NCI-H1092 (cell line): ENCODE results near the gene FARP1.

Experiments
- DNase-seq: peaks from one replicate; lab custom pipeline; 2025; lab: John Stamatoyannopoulos, UW

FARP1 gene

DNA sequence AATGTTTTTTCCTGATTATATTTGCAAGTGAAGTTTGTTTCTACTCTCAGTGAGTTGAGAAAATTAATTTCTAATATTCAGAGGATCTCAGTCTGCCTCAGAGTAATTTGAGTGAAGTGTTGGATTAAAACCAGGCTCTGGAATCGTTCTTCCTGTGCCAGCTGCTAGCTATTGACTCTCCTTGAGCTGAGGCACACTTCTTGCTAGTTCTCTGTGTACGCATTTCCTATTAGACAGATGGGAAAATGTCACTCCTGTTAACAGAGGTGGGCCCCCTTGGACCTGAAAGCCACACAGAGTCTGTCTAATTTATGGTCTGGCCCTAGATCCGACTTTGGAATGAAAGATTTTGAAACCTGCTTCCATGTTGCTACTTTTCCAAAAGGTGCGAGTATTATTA lies 141.8 kb downstream of the FARP1 start:
- peak; percentile 80 for DNase-seq

DNA sequence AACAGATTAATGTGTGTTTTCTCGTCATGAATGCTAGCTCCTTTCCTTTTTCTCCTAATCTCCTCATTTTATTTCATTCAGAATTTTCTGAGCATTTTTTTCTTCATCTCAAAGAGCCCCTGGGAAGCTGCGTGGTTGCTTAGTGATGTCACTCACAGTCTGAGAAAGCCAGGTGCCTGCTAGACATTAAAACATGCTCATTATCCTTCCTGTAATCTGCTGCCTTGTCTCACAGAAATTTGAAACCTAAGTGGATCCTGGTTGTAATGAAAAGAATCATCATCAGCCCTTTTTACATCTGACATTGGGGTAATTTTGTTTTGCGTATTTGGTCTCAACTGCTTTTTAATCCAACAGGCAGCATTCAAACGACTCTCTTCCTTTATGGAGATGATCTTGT lies 142.4 kb downstream of the FARP1 start:
- peak; percentile 93 for DNase-seq

DNA sequence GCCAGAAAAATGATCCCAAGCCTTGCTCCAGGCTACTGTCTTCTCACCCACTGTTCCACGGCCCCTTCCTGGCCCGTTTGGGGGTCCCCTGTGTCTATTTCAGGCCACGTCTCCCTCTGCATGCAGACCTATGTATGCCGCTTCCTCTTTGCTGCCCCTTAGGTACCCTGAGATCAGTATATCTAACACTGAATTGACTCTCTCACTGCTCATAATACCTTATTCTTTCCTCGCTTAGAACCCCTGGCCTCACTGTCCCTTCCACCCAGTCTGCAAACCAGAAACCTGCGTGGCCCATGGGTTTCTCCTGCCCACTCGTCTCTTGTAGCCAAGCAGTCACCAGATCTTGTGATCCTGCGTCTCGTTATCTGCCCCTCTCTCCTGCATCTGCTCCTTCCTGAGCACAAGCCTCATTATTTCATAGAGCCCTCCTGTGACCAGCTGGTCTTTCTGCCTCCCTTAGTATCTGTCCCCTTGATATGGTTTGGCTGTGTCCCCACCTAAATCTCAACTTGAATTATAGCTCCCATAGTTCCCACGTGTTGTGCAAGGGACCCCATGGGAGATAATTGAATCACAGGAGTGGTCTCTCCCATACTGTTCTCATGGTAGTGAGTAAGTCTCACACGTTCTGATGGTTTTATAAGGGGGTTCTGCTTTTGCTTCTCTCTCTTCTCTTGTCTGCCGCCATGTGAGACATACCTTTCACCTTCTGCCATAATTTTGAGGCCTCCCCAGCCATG lies 143.1 kb downstream of the FARP1 start:
- peak; percentile 75 for DNase-seq

DNA sequence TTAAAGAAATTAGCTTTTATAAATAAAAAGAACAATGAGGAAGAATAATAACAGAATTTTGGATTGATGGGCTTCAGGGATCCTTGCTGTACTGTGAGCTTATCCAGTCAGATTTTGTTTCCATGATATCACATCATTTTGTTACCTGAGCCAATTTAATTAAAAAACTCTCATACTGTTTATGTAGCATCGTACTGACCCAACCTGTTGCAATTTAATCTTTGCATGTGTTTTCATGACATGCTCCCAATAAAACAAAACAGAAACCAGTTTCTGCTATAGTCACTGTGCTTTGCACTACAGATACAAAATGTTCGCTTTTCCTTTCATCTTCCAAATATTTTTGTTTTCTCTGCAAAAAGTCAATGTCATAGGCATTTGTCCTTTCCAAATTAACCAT lies 143.9 kb downstream of the FARP1 start:
- no peak for DNase-seq

DNA sequence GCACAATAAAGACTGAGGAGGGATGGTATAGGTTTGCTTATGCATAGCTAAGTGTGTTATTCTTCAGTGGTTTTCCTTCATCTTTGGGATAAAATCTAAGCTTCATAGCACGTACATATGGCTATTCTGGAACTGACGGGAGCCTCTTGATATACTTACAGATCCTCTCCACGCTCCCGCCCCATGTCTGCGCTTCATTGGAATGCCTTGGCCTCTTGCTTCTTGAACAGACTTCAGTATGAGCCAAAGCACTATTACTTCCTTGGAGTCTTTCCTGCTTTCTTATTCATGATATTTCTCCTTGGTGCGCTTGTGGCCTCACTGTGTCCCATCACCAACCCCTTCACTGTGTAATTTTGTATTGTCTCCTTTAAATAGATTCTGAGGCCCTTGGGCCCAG lies 145.3 kb downstream of the FARP1 start:
- no peak for DNase-seq

DNA sequence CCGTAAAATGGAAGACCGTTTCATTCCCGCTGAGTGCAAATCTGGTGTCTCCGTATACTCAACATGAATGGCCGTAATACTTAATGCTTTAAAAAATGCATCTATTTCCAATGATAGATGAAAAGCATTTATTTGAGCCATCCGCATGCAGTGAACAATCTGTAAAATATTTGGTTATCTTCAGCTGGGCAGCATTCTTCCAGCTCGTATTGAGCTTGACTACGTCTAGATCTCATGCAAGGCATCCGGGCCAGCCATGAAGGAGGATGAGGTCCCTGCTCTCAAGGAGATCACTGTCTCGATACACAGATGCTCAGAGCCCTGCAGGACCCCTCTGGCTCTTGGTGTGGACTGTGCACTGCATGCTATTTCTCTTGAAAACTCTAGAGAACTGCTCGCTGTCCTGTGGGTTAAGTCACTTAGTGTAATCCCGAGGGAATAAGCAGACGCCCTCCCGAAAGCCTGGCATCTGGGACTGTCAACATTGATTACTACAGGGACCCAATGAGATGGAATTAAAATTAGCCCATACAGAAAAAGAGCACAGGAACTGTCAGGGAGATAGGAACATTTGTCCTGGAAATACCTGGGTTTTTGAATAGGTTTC lies 146.5 kb downstream of the FARP1 start:
- DNase-seq: no peak

DNA sequence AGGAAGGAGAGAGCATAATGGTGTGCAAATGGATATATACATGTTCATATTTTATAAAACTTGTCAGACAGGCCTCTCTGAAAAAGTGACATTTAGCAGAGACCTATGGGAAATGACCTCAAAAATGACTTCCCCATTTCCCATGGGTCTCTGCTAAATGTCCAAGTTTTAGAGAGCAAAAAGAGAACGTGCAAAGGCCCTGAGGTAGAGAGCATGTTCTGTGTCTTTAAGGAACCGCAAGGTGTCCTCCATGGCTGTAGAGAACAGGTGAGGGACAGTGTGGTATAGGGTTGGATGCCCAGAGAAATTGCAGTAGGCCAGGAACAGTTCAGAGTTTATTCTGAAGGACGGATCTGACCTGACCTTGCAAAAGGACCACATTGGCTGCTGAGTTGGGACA lies 147.4 kb downstream of the FARP1 start:
- no peak for DNase-seq

DNA sequence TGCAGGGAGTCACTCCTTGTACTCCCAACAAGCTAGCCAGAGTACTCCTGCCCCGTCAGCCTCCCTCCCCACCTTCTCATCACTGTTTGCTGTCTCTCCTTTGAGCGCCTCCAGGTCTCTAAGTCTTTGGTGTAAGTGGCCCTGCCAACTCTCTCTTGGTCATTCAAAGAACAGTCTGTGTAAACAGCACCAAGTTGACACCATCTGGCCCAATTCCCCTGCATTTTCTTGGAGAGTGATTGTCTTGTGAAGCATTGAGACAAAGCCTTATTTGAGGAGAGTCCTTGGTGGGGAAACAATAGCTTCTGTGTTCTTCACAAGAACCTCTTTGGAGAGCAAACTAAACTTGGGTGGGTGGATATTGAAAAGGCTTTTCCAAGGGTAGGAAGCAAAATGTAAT lies 148.8 kb downstream of the FARP1 start:
- DNase-seq: no peak

DNA sequence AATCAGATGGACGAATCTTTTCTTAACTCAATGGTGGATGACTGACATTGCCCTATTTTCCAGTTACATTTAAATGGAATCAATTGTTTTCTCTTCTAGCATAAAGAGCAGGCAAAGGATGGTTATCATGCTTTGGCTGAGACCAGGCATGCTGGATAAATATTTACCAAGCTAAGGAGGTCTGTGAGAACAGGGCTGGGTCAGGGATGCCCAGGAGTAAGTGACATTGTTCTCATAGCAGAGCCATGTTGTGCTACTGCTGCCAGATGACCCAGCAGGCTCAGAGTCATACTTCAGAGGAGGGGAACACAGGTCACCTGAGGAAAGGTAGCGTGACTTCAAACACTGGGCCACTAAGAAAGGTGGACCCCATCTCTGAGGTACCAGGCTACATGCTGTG lies 150.2 kb downstream of the FARP1 start:
- DNase-seq: no peak

DNA sequence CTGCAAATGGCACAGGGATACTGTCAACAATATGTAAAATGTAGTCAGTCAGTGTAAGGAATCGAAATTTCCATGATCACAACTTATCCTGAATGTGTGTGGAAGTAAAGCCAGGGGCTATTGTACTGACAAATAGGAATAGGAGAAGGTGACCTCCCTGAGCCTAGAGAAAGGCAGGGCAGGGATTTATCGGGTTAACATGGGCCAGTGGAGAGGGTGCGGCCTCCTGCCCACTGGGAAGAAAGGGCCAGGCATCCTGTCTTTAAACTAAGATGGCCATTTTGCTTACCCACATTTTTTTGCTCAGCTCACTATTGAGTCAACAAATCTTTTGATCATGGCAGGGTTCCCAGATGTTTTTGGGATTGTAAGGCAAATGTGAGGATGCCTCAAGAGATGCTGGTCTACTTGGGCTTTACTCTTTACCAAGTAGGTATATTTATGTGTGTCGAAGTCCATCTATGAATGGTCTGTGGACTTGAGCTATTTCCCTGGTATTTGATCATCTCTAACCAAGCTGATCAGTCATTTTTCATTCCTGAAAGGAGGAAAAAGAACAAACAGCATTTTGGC lies 150.8 kb downstream of the FARP1 start:
- DNase-seq: no peak

DNA sequence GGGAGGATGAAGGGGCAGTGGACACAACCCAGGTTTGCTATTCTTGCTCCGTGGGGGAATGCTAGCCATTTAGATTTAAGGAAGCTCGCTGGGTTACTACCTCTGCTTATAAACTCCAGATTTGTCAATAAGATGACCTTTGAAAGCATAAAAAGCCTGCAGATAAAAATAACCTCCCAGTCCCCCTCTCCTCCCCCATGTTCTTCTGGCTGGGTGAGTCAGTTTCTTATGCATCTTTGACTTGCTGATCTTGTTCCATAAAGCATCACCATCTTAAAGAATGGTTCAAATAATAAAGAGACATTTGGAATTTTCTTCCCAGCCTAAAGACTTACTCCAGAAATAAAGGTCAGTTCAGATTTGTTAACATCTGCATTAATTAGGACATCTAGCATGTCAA lies 152.5 kb downstream of the FARP1 start:
- DNase-seq: no peak

DNA sequence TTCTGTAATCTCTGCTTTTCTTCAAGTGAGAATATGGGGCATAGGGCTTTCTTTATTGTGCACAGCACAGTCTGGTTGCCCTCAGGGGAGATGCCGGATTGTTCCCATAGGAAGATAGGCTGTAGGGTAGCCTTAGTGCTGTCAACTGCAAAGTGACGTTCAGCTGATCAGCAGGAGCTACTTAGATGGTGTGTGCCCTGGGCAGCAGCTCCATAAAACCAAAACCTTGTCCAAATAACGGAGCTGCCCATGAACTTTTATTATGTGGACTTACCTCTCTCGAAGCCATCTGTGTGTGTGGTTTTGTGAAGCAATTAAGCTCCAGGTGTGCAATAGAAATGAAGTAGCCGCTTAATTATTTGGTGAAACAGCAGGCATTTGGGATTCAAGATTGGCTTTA lies 154.2 kb downstream of the FARP1 start:
- no peak for DNase-seq

DNA sequence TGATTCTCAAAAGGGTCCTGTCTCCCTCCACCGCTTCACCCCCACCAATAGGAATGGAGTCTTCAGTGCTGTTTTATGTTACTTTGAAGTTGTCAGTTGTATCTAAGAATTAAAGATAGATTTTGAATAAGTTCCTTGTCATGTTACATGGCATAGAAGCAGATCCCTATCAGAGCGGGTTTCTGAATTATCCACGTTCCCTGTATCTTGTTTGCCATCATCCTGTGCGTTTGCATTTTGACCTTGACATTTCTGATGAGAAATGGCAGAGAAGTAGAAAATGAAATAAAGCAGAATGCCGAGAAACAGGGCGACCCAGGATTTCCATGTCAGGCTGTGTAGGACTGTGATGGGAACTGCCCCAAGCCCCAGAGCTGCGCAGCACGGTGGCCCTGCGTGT lies 154.9 kb downstream of the FARP1 start:
- no peak for DNase-seq

DNA sequence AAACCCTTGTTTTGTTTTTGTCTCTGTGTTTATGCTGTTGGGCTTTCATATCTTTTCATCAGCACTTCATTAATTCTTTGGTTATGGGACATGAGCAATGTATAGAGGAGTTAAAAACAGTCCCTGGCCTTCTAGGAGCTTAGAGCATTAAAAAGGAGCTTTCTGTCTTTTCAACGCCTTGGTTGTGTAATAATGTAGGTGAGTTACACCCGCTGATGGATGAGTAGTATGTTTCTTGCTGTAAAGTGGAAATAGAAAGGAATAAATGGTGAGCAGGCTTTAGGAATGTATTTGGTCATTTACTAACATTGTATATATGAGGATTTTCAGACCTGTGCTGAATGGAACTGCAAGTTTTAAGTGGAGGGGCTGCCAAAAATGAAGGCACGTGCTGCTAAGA lies 155.7 kb downstream of the FARP1 start:
- no peak for DNase-seq

DNA sequence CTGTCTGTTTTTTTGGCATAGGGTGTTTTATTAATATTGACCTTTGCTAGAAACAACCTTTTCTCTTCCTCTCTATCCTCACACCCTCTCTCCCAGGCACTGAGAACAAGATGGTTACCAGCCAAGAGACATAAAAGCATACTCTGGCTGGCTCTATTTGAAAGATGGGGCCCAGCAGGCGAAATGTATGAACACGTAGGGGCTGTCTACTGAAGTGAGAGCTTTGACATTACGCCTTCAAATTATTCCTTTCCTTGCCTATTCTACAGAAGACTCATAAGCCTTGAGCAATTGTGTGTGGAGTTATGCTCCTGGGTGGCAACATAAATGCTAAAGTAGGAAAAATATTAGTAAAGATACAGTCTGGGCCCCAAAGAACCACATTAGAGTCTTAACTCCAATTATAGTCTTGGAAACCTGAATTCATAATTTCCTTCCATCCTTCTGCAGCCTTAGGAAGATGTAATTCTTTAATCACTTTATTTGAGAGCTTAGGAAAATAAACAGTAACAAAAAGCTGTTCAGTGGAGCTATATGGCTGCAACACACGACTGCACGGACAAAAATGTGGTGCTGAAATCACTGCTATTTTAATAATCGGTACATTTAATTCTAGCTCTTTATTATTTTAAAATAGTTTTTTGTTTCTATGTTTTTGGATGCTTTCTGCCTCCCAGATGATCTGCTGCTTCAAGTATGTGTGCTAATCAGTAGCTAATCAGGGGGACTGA lies 156.5 kb downstream of the FARP1 start:
- DNase-seq: no peak

DNA sequence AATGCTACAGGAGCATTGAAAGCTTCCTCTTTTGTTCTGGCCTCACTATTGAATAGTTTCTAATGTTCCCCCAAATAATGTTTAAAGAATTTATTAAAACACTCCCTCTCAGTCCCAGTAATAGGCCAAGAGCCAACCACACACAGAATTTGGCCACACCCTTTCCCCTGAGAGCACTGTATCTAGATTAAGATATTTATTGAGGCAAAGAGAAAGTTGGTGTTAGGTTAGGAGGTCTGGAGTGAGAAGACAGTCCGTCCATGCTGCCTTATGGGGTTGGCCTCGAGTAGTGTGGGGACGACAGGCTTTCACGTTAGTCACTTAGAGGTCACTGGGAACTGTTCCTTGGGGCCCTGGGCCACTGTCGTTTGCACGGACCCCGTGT lies 157.1 kb downstream of the FARP1 start:
- DNase-seq: no peak

DNA sequence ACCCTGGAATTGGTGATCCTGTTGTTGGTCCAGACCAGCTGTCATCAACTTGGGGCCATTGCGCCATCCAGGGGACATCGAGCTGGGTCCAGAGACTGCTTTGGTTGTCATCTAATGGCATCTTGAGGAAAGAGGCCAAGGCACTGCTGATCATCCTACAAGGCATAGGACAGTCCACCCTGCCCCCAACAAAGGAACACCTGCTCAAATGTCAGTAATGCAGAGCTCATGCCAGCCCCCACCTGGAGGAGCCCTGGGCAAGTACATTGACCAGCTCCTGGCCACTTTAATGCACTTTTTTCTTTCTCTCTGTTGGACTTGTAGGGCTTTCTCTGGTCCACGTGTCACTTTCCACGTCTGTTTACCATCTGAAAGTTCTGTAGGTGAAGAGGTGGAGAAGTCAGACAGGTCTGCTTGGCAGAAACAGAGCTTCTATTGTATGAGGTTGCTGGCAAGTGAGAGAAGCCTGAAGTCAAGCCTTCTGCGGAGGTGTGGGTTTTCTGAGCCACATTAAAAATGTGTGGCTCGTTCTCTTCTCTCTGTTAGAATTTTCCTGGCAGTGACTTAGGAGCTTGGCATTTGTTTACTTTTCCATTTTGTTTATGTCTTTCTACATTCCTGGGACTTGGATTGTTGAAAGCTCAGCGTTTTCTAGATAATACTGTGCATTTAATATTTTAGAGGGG lies 158.2 kb downstream of the FARP1 start:
- DNase-seq: no peak

DNA sequence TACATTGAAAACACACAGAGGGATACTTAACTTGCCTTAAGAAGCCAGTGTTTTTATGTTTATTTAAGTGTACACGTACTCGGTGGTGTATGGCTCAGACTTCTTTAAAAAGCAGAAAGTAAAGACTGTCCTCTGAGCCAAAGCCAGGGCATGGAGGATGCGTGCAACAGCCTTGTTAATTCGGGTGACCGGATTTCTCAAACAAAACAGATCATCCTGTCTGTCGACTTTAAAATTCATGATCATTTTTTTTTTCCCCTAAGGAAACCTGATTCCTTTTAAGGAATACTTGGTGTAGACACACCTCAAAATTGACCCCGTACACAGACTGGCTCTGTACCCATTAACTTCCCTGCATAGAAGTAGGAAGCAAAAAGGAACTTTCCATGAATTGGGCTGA lies 158.8 kb downstream of the FARP1 start:
- no peak for DNase-seq

DNA sequence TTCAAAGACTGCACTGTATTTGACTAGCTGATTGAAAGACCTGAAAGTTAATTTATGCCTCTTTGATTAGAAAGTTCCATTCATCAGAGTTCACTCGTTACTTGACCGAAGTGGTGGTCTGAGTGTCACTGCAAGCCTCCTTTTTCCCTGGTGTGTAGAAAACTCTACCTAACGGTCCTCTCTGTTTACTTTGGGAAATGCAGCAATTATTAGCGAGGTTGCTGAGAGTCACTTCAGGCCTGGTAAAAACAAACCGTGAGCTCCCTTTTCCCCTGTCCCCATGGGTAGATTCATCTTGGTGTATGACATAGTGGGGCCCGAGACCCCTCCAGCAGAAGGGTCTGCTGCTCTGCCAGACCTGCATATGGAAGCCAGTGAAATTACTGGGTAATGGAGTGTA lies 161.0 kb downstream of the FARP1 start:
- DNase-seq: no peak

DNA sequence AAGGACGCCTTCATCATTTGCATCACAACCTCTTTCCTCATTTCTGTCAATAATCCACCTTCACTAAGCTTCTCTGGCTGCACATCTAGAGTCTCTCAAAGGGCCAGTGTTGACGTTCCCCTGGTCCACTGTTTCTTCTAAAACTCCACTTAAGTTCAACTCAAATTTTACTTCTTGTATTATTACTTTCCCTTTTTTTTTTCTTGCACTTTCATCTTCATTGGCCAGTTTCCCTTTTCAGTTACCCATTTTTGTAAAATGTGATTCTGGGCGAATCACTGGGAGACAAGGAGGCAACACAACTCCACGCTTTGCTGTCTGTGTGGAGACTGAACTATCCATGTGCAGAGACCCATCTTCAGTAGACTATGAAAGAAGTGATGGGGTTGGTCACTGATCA lies 162.8 kb downstream of the FARP1 start:
- DNase-seq: no peak

DNA sequence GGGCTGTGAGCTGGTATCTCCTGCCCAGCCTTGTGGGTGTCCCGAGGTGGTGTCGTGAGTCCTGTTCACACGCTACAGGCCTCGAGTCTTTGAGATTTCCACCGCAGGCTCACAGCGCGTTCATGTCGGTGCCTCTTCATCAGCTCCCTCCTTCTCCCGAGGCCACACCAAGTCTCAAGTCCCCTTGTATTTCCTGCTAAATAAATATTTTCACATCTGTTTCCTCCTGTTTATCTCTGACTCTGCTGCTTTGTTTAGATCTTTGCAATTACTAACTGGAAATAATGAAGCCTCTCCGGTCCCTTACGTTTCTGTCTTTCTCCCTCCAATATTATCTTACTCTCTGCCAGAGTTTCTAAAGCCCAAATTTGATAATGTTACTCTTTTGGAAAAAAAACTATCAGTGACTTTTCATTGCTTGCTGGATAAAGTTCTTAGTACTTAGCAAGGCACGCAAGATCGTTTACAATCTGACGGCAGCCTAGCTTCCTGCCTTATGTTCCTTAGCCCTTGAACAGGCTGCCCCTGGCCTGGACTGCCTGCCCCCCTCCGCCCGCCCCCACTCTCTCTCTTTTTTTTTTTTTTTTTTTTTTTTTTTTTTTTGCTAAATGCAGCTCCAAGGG lies 164.7 kb downstream of the FARP1 start:
- no peak for DNase-seq
